Measurements from ENCODE around the gene VPS72. TPM values are rescaled to one million over a fixed set of nuclear protein-coding genes. Genes with fewer than 3 reads are reported as not detected.

The VPS72 gene
- total RNA-seq, 1 donor from 2014 or later, result 68.6 TPM

GRCh38 chr1:151187205-151187604, 2.8 kb downstream of the VPS72 start:
- TF ChIP-seq, protein P1, sequence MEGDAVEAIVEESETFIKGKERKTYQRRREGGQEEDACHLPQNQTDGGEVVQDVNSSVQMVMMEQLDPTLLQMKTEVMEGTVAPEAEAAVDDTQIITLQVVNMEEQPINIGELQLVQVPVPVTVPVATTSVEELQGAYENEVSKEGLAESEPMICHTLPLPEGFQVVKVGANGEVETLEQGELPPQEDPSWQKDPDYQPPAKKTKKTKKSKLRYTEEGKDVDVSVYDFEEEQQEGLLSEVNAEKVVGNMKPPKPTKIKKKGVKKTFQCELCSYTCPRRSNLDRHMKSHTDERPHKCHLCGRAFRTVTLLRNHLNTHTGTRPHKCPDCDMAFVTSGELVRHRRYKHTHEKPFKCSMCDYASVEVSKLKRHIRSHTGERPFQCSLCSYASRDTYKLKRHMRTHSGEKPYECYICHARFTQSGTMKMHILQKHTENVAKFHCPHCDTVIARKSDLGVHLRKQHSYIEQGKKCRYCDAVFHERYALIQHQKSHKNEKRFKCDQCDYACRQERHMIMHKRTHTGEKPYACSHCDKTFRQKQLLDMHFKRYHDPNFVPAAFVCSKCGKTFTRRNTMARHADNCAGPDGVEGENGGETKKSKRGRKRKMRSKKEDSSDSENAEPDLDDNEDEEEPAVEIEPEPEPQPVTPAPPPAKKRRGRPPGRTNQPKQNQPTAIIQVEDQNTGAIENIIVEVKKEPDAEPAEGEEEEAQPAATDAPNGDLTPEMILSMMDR (conservative IDR thresholded peaks at IDR 0.05; ENCODE audit: low read depth, low read length), result no peak
- H3K4me3 ChIP-seq (ENCODE audit: low read depth, low read length), result no peak overlapping the region
- DNase-seq (ENCODE audit: low read depth), result no peak

DNA sequence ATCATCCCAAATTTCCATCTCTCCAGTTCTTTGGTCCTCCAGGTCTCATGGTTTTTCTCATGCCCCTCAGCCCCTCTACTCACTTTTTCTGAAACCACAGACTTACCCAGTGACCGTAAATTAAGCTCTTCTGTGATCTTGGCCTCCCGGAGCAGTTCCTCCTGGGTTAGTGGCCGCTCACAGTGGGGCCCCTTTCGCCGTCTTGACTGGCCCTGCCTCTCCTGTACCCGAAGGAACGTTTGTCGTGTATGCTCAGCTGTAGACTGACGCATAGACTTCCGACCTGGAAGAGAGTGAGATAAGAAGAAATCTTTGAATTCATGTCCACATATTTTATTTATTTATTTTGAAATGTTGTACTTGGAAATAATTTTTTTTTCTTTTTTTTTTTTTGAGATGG, 5.8 kb downstream of the VPS72 start:
- no peak overlapping the region for H3K4me3 ChIP-seq (ENCODE audit: low read depth, low read length)
- TF ChIP-seq, protein P1 (conservative IDR thresholded peaks at IDR 0.05; ENCODE audit: low read depth, low read length), result no peak
- no peak for DNase-seq (ENCODE audit: low read depth)

DNA sequence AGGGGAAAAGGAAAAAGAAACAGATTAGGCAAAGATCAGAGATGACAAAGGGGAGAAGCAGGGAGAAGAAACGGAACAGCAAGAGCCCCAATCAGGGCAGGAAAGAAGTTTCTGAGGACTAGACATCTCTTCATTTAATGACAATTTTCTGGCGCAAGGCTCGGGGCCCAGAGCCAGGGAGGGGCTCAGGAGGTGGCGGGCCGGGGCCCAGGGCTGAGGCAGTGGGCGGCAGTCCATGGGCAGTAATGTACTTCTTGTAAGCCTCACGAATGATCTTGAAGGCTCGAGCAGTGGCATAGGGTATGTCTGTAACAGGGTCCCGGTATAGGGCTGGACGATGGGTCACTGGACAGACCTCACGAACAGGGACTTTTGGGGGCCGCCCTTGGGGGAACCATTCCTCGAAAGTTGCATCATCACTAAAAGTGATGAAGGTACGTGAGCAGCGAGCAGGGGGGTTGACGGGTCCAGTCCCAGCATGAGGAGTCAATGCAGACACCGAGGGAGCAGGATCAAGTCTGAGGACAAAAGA, 13.4 kb downstream of the VPS72 start:
- H3K4me3 ChIP-seq (ENCODE audit: low read depth, low read length), result no peak overlapping the region
- TF ChIP-seq, protein P1 (conservative IDR thresholded peaks at IDR 0.05; ENCODE audit: low read depth, low read length), result no peak
- no peak for DNase-seq (ENCODE audit: low read depth)

DNA sequence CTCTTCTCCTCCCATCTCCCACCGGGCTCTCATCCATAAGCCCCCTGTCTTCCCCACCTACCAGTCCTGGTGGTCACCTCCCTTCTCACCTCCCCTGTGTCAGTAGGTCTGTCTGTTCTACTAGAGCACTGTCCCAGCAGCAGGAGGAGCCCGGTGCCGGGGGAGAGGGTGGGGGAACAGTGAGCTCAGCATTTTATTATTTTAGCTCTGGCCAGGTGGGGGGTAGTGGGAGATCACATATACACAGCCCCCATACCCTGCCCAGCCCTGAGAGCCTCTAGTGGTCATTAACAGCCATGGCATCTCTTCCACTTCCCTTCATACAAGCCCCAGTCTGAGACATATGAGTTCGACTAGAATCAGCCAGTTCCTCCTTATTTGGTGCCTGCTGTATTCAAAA, 14.1 kb downstream of the VPS72 start, which contains the start of gene TMOD4:
Gene TMOD4, minus strand, starts transcription at position 119 of the 400 bp plus-strand sequence. CDS start 1,106 bp downstream, outside the sequence.
- no peak within 1 kb of the TSS for H3K4me3 ChIP-seq (ENCODE audit: low read depth, low read length)
- no peak for DNase-seq (ENCODE audit: low read depth)
- TF ChIP-seq, protein P1 (conservative IDR thresholded peaks at IDR 0.05; ENCODE audit: low read depth, low read length), result peak; percentile 68

DNA sequence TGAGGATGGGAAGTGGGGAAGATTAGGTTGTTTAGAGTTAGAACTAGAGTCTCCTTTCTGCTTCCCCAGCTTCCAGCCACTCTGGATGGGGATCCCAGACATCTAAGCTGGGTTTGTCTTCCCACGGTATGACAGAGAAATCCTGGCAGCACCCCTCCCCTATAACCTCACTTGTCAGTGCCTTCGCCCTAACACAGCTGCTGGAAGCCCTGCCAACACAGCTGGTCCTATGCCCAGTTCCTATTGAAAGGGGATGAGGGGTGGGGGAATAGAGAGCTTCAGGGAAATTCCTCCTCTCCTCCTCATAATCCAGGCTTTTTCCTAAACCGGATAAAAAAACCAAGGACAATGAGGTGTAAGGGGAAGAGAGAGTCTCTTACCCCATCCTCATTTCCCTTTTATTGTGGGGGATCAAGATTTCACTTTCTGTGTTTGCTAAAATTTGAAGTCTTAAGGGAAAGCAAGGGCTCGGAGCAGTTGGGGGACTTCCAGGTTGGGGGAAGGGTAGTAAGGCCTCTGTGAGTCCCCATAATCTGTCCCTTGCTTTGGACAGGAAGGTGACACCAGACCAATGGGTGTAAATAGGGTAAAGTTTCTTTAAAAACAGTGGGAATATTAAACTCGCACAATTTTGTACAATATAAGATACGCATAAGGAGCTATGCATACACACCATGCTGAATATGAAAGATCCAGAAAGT, 14.8 kb downstream of the VPS72 start:
- TF ChIP-seq, protein P1 (conservative IDR thresholded peaks at IDR 0.05; ENCODE audit: low read depth, low read length), result no peak
- no peak overlapping the region for H3K4me3 ChIP-seq (ENCODE audit: low read depth, low read length)
- no peak for DNase-seq (ENCODE audit: low read depth)

DNA sequence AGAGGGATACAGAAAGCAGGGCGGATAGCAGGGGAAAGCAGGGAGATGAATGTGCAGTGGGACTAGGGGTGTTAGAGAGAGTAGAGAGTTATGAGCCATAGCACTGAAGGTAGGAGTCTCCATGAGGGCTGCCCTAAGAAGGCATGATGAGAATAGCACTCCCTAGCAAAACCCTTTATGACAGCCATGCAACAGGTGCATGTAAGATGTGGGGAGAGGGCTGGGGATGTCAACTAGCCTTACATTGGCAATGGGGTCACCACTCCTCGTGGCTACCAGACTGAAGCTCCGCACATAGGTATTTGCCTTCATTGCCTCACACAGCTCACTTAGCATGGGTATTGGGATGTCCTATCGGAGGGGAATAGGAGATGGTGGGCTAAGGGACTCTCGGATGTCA, 18.8 kb downstream of the VPS72 start:
- TF ChIP-seq, protein P1 (conservative IDR thresholded peaks at IDR 0.05; ENCODE audit: low read depth, low read length), result no peak
- no peak for DNase-seq (ENCODE audit: low read depth)
- no peak overlapping the region for H3K4me3 ChIP-seq (ENCODE audit: low read depth, low read length)

GRCh38 chr1:151167116-151167515, 22.9 kb downstream of the VPS72 start:
- DNase-seq (ENCODE audit: low read depth), result no peak
- H3K4me3 ChIP-seq (ENCODE audit: low read depth, low read length), result peak overlapping the region; percentile 99
- TF ChIP-seq, protein P1 (conservative IDR thresholded peaks at IDR 0.05; ENCODE audit: low read depth, low read length), result no peak

Measured in epithelial cell of proximal tubule (primary cell).